Measurements from ENCODE around the gene OR52E4.

The OR52E4 gene

GRCh38 chr11:5846701-5847100, 33.7 kb upstream of the OR52E4 start:
- TF ChIP-seq, protein P1, sequence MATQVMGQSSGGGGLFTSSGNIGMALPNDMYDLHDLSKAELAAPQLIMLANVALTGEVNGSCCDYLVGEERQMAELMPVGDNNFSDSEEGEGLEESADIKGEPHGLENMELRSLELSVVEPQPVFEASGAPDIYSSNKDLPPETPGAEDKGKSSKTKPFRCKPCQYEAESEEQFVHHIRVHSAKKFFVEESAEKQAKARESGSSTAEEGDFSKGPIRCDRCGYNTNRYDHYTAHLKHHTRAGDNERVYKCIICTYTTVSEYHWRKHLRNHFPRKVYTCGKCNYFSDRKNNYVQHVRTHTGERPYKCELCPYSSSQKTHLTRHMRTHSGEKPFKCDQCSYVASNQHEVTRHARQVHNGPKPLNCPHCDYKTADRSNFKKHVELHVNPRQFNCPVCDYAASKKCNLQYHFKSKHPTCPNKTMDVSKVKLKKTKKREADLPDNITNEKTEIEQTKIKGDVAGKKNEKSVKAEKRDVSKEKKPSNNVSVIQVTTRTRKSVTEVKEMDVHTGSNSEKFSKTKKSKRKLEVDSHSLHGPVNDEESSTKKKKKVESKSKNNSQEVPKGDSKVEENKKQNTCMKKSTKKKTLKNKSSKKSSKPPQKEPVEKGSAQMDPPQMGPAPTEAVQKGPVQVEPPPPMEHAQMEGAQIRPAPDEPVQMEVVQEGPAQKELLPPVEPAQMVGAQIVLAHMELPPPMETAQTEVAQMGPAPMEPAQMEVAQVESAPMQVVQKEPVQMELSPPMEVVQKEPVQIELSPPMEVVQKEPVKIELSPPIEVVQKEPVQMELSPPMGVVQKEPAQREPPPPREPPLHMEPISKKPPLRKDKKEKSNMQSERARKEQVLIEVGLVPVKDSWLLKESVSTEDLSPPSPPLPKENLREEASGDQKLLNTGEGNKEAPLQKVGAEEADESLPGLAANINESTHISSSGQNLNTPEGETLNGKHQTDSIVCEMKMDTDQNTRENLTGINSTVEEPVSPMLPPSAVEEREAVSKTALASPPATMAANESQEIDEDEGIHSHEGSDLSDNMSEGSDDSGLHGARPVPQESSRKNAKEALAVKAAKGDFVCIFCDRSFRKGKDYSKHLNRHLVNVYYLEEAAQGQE (IDR thresholded peaks at IDR 0.05; ENCODE audit: insufficient read depth in 1 of 2, low read depth in 2 of 2, low read length in 2 of 2): no peak
- TF ChIP-seq POLR2AphosphoS5 (IDR thresholded peaks at IDR 0.05; ENCODE audit: low read depth, low read length) (no peak), SIN3A (IDR thresholded peaks at IDR 0.05; ENCODE audit: borderline replicate concordance, insufficient read depth, low read length) (no peak), TAF1 (IDR thresholded peaks at IDR 0.05; ENCODE audit: borderline replicate concordance, insufficient read depth, low read length) (no peak), FOXP2 (optimal IDR thresholded peaks at IDR 0.05; ENCODE audit: borderline replicate concordance, extremely low read depth, extremely low read length, insufficient read depth) (no peak)

DNA sequence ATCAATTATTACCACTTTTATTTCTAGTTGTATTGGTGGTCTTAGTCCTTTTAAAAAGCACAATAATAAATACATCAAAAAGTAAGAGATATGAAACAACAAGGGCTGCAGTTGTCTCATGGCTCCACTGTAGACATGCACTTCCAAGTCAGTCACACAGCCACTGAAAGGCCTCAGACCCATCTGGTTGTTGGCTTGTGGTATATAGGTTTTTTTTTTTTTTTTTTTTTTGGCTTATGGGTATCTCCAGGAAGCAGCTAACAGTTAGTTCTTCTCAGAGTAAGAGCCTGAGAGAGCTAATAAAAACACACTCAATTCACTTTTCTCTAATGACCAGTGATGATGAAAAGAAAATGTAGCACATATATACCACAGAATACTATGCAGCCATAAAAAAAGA, 32.7 kb upstream of the OR52E4 start:
- TF ChIP-seq, protein P1 (IDR thresholded peaks at IDR 0.05; ENCODE audit: insufficient read depth in 1 of 2, low read depth in 2 of 2, low read length in 2 of 2): no peak
- TF ChIP-seq SIN3A (IDR thresholded peaks at IDR 0.05; ENCODE audit: borderline replicate concordance, insufficient read depth, low read length): no peak
- no peak for TF ChIP-seq POLR2AphosphoS5 (IDR thresholded peaks at IDR 0.05; ENCODE audit: low read depth, low read length)
- TF ChIP-seq FOXP2 (optimal IDR thresholded peaks at IDR 0.05; ENCODE audit: borderline replicate concordance, extremely low read depth, extremely low read length, insufficient read depth): no peak
- no peak for TF ChIP-seq TAF1 (IDR thresholded peaks at IDR 0.05; ENCODE audit: borderline replicate concordance, insufficient read depth, low read length)

DNA sequence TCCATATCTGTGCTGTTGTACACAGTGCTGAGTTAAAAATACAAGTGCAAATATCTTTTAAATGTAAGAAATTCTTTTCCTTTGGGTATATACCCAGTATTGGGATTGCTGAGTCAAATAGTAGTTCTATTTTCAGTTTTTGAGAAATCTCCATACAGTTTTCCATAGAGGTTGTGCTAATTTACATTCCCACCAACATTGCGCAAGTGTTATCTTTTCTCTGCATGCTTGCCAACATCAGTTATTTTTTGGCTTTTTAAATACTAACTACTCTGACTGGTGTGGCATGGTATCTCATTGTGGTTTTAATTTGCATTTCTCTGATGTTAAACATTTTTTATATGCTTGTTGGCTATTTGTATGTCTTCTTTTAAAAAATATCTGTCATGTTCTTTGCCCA, 29.4 kb upstream of the OR52E4 start:
- no peak for TF ChIP-seq TAF1 (IDR thresholded peaks at IDR 0.05; ENCODE audit: borderline replicate concordance, insufficient read depth, low read length)
- TF ChIP-seq SIN3A (IDR thresholded peaks at IDR 0.05; ENCODE audit: borderline replicate concordance, insufficient read depth, low read length): no peak
- TF ChIP-seq POLR2AphosphoS5 (IDR thresholded peaks at IDR 0.05; ENCODE audit: low read depth, low read length): no peak
- no peak for TF ChIP-seq FOXP2 (optimal IDR thresholded peaks at IDR 0.05; ENCODE audit: borderline replicate concordance, extremely low read depth, extremely low read length, insufficient read depth)
- TF ChIP-seq, protein P1 (IDR thresholded peaks at IDR 0.05; ENCODE audit: insufficient read depth in 1 of 2, low read depth in 2 of 2, low read length in 2 of 2): no peak

GRCh38 chr11:5857590-5857989, 22.8 kb upstream of the OR52E4 start, which contains the start of gene OR52E8:
Gene OR52E8 (minus strand): TSS chr11:5857690. CDS start chr11:5857690, 0 bp downstream.
- no peak for TF ChIP-seq TAF1 (IDR thresholded peaks at IDR 0.05; ENCODE audit: borderline replicate concordance, insufficient read depth, low read length)
- no peak for TF ChIP-seq POLR2AphosphoS5 (IDR thresholded peaks at IDR 0.05; ENCODE audit: low read depth, low read length)
- TF ChIP-seq, protein P1 (IDR thresholded peaks at IDR 0.05; ENCODE audit: insufficient read depth in 1 of 2, low read depth in 2 of 2, low read length in 2 of 2): no peak

GRCh38 chr11:5865826-5866225, 14.6 kb upstream of the OR52E4 start:
- no peak for TF ChIP-seq POLR2AphosphoS5 (IDR thresholded peaks at IDR 0.05; ENCODE audit: low read depth, low read length)

Measured in PFSK-1 (cell line).